Gastroesophageal sphincter (tissue), 4 donors: ENCODE data around the gene RGSL1. TPM values are rescaled to one million over a fixed set of nuclear protein-coding genes. Genes with fewer than 3 reads are reported as not detected.

Experiments used
- ATAC-seq: fragments of 150-250 bp; one replicate; pipeline ENCODE4 v1.9.1; 2016; ENCODE audit warnings: mild to moderate bottlenecking, moderate library complexity
- H3K27ac ChIP-seq, 4 donors: fragments of 200-600 bp; sonication (generic) in 3 of 4; 1 replicate in 3 of 4; 2 replicates in 1 of 4; pipeline ENCODE4 v1.5.1; 2016 to 2019
- H3K27me3 ChIP-seq: fragments of 200-600 bp; sonication (generic); one replicate; pipeline ENCODE4 v1.5.1; 2019
- H3K36me3 ChIP-seq, 2 donors: fragments of 200-600 bp; sonication (generic); one replicate each; pipeline ENCODE4 v1.5.1; 2019; ENCODE audit warnings: control low read depth in 1 of 2
- H3K4me1 ChIP-seq, 3 donors: fragments of 200-600 bp; sonication (generic); 1 replicate in 2 of 3; 2 replicates in 1 of 3; pipeline ENCODE4 v1.5.1; 2016 to 2019; ENCODE audit warnings: control low read depth in 2 of 3
- H3K4me3 ChIP-seq, 2 donors: fragments of 200-600 bp; sonication (generic); one replicate each; pipeline ENCODE4 v1.5.1; 2019; ENCODE audit warnings: mild to moderate bottlenecking in 1 of 2, moderate library complexity in 1 of 2
- H3K9me3 ChIP-seq, 3 donors: fragments of 200-600 bp; sonication (generic); one replicate each; pipeline ENCODE4 v1.5.1; 2017 to 2019; ENCODE audit warnings: control low read depth in 2 of 3
- EP300 ChIP-seq: sonication (generic); formaldehyde crosslinking; IDR thresholded peaks from one replicate; pipeline ENCODE4 v1.6.1; 2017; ENCODE audit warnings: antibody characterized with exemption, mild to moderate bottlenecking
- POLR2A ChIP-seq, 2 donors: fragments of 450-650 bp; IDR thresholded peaks; one replicate each; pipeline ENCODE4 v1.6.1; 2017; ENCODE audit warnings: antibody characterized with exemption in 2 of 2, mild to moderate bottlenecking in 2 of 2, moderate library complexity in 1 of 2
- POLR2AphosphoS5 ChIP-seq: sonication (generic); formaldehyde crosslinking; IDR thresholded peaks from one replicate; pipeline ENCODE4 v1.6.1; 2017; ENCODE audit warnings: antibody characterized with exemption
- WGBS, 2 donors: methylation state at CpG; one replicate each; pipeline ENCODE4 v1.1.5; 2018; ENCODE audit warnings: low coverage in 1 of 2; 5-methylcytosine and 5-hydroxymethylcytosine counted together
- total RNA-seq, 4 donors: library from RNA; depleted of rRNA; stranded (reverse); fragments of >200 nt; gene quantifications; one replicate each; pipeline ENCODE4 v1.1.0, GENCODE V29; 2016
- TF ChIP-seq, protein P1 (sequence below), 4 experiments: fragments of 200-600 bp in 2 of 4; fragments of 450-650 bp in 2 of 4; sonication (generic) in 1 of 4; IDR thresholded peaks; one replicate each; pipeline ENCODE4 v1.5.1; 2017 to 2019; ENCODE audit warnings: antibody characterized with exemption in 4 of 4, mild to moderate bottlenecking in 2 of 4, moderate library complexity in 2 of 4

The RGSL1 gene
- total RNA-seq, 4 donors from 2014 or later: 0.04 TPM; not detected in 3

DNA sequence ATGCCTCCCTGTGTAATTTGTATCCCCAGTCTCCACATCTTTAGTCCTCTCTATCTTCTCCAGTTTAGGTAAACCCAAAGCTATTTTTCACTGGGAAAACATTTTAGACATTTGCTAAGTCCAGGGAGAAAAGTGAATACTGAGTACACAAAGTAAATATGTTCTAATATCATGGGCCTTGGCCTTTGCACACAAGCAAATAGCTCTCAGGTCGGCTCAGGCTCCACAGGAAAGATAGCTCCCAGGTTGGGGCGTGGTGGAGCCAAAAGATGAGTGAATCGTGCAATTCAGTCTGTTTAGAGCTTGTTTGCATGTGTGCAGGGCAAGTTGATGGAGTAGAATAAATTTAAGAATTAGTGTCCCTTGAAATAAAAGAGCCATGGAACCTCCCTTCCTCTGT is 7.9 kb downstream of the RGSL1 start:
- Histone ChIP-seq H3K27ac (no peak overlapping the region), H3K9me3 (no peaks in the 10 kb centered on the region), H3K4me1 (no peaks in the 10 kb centered on the region), H3K27me3 (no peaks in the 10 kb centered on the region), H3K4me3 (no peak overlapping the region), H3K36me3 (no peaks in the 10 kb centered on the region)
- 78 to 86% methylated on average over 1 to 3 of the region's 3 CpGs for WGBS, 2 donors
- no peak for TF ChIP-seq POLR2AphosphoS5
- no peak for TF ChIP-seq EP300
- no peak for TF ChIP-seq POLR2A (IDR thresholded peaks at IDR 0.05)
- TF ChIP-seq, protein P1, sequence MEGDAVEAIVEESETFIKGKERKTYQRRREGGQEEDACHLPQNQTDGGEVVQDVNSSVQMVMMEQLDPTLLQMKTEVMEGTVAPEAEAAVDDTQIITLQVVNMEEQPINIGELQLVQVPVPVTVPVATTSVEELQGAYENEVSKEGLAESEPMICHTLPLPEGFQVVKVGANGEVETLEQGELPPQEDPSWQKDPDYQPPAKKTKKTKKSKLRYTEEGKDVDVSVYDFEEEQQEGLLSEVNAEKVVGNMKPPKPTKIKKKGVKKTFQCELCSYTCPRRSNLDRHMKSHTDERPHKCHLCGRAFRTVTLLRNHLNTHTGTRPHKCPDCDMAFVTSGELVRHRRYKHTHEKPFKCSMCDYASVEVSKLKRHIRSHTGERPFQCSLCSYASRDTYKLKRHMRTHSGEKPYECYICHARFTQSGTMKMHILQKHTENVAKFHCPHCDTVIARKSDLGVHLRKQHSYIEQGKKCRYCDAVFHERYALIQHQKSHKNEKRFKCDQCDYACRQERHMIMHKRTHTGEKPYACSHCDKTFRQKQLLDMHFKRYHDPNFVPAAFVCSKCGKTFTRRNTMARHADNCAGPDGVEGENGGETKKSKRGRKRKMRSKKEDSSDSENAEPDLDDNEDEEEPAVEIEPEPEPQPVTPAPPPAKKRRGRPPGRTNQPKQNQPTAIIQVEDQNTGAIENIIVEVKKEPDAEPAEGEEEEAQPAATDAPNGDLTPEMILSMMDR (IDR thresholded peaks at IDR 0.05): no peak
- ATAC-seq: no peak

DNA sequence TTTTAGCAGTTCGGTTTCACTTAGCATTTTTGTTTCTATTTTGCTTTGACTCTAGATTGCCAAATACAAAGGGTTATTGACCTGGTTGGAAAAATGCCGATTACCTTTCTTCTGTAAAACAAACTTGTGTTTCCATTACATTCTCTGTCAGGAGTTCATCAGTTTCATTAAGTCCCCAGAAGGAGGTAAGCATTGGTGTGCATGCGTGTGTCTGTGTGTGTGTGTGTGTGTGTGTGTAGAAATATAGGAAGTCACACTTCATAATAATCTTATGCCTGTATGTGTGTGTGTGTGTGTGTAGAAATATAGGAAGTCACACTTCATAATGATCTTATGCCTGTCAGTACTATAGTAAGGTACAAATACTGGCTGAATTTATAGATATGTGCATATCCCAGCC is 10.0 kb downstream of the RGSL1 start:
- Histone ChIP-seq H3K4me3 (no peak overlapping the region), H3K27ac (no peak overlapping the region), H3K9me3 (no peaks in the 10 kb centered on the region), H3K27me3 (no peaks in the 10 kb centered on the region), H3K4me1 (no peaks in the 10 kb centered on the region), H3K36me3 (no peaks in the 10 kb centered on the region)
- no peak for ATAC-seq
- 70 to 79% methylated on average over 3 of the region's 3 CpGs for WGBS, 2 donors
- TF ChIP-seq POLR2AphosphoS5 (no peak), EP300 (no peak), POLR2A (IDR thresholded peaks at IDR 0.05) (no peak)
- TF ChIP-seq, protein P1 (IDR thresholded peaks at IDR 0.05): no peak

DNA sequence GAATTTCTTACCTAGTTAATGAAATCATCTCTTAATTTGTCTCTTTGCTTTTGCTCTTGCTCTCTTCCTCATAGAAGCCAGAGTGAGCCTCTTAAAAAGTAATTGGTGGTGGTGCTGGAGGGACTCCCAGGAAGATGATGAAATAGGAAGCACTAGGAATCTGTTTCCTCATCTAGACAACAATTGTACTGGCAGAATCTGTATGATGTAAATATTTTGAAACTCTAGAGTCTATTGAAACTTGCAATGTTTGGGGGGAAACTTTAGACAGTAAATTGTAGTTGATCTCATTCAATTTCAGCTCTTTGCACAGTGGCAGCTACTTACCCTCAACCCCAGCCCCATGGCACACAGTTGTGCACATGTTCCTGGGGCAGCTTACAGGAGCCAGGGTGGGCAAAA is 10.6 kb downstream of the RGSL1 start:
- no peak for TF ChIP-seq POLR2A (IDR thresholded peaks at IDR 0.05)
- no peak for TF ChIP-seq EP300
- TF ChIP-seq, protein P1 (IDR thresholded peaks at IDR 0.05): no peak
- TF ChIP-seq POLR2AphosphoS5: no peak

DNA sequence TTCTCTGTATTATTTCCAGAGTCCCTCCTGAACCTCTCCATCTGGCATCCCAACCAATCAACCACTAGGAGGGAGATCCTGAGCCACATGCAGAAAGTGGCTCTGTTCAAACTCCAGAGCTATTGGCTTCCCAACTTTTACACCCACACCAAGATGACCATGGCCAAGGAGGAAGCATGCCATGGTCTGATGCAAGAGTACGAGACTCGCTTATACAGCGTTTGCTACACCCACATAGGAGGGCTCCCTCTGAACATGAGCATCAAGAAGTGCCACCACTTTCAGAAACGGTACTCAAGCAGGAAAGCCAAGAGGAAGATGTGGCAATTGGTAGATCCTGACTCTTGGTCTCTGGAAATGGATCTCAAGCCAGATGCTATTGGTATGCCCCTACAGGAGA is 23.6 kb downstream of the RGSL1 start:
- no peak for TF ChIP-seq EP300
- TF ChIP-seq, protein P1 (IDR thresholded peaks at IDR 0.05): no peak
- no peak for TF ChIP-seq POLR2AphosphoS5
- no peak for TF ChIP-seq POLR2A (IDR thresholded peaks at IDR 0.05)
- ATAC-seq: no peak
- Histone ChIP-seq H3K4me1 (no peaks in the 10 kb centered on the region), H3K27ac (no peak overlapping the region), H3K27me3 (no peaks in the 10 kb centered on the region), H3K4me3 (no peak overlapping the region), H3K36me3 (no peaks in the 10 kb centered on the region), H3K9me3 (peaks cover 0 to 13% (median 0%) of the 10 kb centered on the region in 3 donors)
- WGBS, 2 donors: 80 to 100% methylated on average over 1 to 2 of the region's 4 CpGs

More for the DNA sequence above, 10.6 kb downstream of the RGSL1 start:
- Histone ChIP-seq H3K4me1 (no peaks in the 10 kb centered on the region), H3K4me3 (no peak overlapping the region), H3K36me3 (no peaks in the 10 kb centered on the region), H3K9me3 (peaks cover 0 to 3% (median 0%) of the 10 kb centered on the region in 3 donors), H3K27ac (no peak overlapping the region), H3K27me3 (no peaks in the 10 kb centered on the region)
- ATAC-seq: peak; percentile 31

DNA sequence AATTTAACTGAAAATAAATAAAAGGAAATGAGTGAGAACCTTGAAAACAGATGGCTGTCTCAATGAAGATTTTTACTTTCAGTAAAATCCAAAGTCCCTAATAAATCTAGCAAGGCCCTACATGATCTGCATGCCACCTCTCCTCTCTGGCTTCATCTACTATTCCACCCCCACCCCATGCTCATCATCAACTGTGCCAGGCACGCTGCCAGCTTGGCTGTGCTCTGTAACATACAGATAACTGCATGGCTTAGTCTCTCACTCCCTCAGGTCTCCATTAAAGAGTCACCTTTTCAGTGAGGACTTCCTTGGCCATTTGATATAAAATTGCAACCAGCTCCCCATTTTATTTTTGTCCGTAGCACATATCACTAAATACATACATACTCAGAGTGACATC is 26.7 kb downstream of the RGSL1 start:
- no peak for ATAC-seq
- H3K4me1 ChIP-seq: no peaks in the 10 kb centered on the region
- H3K36me3 ChIP-seq: no peaks in the 10 kb centered on the region
- WGBS, 2 donors: 69 to 74% methylated on average over 2 of the region's 2 CpGs
- H3K27ac ChIP-seq: no peak overlapping the region
- no peak overlapping the region for H3K4me3 ChIP-seq
- no peaks in the 10 kb centered on the region for H3K27me3 ChIP-seq
- TF ChIP-seq EP300: no peak
- TF ChIP-seq POLR2A (IDR thresholded peaks at IDR 0.05): no peak
- no peak for TF ChIP-seq POLR2AphosphoS5
- TF ChIP-seq, protein P1 (IDR thresholded peaks at IDR 0.05): no peak
- peaks cover 0 to 14% (median 0%) of the 10 kb centered on the region in 3 donors for H3K9me3 ChIP-seq
